GM19193 (cell line): ENCODE measurements around the gene SAAL1.

Experiments used
- POLR2A ChIP-seq: IDR thresholded peaks from 4 replicates; pipeline ENCODE4 v1.6.1; 2011; ENCODE audit not compliant: insufficient read depth, insufficient read length; ENCODE audit errors: extremely low read depth

The SAAL1 gene

GRCh38 chr11:18100926-18101656 is 4.8 kb downstream of the SAAL1 start:
- no peak for TF ChIP-seq POLR2A

DNA sequence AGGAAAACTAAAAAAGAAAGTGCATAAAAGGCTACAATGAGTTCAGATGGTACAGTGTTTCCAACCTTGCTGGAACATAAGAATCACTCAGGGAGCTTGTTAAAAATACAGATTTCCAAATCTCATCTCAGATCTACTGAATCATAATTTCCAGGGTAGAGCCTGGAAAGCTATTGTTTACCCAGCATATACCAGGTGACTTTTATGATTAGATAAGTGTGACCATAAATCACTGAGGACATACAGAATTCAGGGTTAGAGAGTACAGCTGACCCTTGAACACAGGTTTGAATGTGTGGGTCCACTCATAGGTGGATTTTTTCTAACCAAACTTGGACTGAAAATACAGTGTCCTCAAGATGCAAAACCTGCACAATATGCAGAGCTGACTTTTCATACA is 11.9 kb downstream of the SAAL1 start:
- TF ChIP-seq POLR2A, result no peak

GRCh38 chr11:18091731-18092130 is 14.2 kb downstream of the SAAL1 start:
- TF ChIP-seq POLR2A, result no peak

DNA sequence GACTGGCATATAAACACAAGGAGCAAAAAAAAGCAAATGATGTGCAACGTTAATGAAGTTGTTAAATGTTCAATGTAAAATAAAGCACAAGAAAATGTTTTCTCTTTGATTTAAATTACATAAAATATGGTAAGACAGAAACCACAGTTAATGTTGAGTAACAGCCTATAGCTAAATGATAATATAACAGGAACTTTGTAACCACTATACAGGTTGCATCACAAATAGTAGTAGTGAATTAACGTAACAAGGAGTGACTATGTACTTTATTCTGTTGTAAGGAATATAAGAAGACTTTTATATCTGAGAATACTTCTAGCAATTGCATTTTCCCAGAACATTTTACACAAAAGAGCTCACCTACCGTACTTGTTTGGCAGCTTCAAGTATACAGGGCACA is 16.9 kb downstream of the SAAL1 start:
- no peak for TF ChIP-seq POLR2A

DNA sequence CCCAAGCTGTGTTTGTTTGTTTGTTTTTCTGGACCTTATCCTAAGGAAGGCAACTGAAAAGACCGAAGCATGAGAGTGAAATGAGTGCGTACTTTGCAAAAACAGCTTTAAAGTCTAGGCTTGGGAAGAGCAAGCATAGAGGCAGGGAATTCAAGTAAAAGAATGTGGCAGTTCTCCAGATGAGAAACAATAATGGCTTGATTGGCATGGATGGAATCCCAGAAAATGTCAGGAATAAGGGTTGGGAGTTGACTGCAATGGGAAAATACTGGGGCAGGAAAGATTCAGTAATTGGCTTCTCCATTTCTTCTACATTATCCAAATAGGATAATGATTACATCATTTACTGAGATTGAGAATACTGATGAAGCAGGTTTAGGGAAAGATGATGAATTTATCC is 17.5 kb downstream of the SAAL1 start:
- TF ChIP-seq POLR2A, result no peak

DNA sequence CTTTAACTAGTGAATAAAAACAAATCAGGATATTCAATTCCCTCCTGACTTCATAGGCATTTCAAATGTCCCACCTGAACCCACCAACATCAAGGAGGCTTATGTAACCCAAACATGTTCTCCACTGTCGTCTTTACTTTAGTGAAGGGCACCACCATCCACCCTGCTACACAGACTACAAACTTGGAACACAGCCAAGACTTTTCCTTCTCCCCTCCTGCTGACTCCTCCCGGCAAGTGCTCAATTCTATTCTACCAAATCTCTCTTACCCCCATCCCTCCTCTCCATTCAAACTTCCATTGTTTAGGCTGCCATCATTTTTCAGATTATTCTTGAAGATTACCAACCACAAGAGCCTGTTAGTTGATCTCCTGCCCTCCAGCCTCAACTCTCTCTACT is 24.3 kb downstream of the SAAL1 start:
- TF ChIP-seq POLR2A, result no peak

DNA sequence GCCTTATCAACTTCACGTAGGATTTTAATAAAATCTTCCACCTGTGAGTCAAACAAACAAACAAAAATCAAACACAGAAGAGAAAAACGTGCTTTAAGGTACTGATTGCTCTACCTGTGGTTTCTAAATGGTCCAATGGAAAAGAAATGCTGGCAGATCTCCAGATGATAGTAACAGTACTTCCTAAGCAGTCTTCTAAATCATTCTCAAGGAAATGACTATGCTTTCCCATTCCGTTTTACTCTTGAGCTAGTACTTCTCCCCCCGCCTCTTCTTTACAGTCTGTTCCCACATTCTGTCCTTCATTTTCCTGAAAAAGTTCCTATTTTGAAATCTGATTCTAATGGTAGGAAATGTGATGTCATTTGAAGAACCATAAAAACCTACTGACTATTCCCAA is 25.4 kb downstream of the SAAL1 start:
- no peak for TF ChIP-seq POLR2A

DNA sequence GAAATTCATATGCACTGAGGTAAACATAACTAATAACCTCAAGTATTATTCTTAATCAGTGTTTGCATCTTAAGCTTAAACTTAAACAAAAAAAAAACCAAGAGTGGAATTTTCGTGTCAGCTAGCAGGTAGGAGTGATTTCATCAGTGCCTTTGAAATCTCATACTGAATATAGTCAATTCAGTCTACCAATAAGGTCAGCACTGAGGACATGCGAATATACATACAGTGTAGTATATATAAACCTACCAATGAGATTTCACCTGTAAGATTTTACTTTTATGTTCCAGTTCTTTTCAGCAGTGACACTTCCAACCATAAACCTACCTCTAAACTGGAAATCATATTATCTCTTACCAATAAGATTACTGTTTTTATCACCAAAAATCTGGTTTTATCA is 27.0 kb downstream of the SAAL1 start:
- no peak for TF ChIP-seq POLR2A

DNA sequence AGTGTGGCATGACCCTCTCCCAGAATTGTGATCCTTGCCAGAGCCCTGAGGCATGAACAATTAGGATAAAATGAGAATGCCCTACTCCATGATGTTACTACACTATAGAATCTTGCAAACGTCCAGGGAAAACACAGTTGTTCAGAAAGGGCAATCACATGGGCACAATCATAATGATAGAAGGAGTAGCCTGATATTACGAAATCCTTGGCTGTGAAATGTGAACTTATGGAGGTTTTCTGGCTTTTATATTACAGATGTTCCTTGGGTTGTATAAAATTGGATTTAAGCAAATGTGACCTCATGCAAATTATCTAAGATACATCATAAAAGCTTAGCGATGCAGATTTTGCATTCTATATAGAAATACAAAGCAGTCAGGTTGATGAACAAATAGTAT is 30.4 kb downstream of the SAAL1 start:
- no peak for TF ChIP-seq POLR2A

DNA sequence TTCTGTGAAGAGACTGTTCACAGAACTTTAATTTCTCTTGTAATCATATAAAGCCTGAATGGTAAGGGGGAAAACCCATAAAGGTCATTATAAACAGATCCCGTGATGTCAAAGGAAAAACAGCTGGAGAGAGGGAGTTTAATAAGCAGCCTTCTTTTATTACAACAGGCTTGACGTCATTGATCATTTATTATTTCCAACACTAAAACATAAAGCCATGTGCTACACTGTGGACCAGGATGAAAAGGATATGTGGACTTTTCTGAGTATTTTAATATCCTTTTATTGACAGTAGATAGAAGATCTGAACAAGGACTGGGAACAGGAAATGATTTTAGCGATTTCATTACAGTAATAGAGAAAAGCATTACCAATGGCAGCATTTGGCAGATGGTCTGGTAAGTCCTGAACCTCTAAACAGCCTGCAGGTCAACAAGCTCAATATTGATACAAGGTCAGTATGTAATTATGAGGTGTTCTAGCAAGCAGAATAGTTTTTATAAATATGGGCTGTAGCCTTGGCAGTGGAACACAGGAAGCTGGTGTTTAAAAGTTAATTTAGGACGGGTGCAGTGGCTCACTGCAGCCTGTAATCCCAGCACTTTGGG is 34.7 kb downstream of the SAAL1 start:
- TF ChIP-seq POLR2A, result no peak

GRCh38 chr11:18067372-18067771 is 38.5 kb downstream of the SAAL1 start:
- no peak for TF ChIP-seq POLR2A

- no peak for TF ChIP-seq POLR2A
These were observed 39.3 kb downstream of the SAAL1 start for GRCh38 chr11:18066626-18067025.

- no peak for TF ChIP-seq POLR2A
These were observed 40.3 kb downstream of the SAAL1 start for GRCh38 chr11:18065572-18065971.

- no peak for TF ChIP-seq POLR2A
These were observed 41.3 kb downstream of the SAAL1 start for GRCh38 chr11:18064450-18065054.

DNA sequence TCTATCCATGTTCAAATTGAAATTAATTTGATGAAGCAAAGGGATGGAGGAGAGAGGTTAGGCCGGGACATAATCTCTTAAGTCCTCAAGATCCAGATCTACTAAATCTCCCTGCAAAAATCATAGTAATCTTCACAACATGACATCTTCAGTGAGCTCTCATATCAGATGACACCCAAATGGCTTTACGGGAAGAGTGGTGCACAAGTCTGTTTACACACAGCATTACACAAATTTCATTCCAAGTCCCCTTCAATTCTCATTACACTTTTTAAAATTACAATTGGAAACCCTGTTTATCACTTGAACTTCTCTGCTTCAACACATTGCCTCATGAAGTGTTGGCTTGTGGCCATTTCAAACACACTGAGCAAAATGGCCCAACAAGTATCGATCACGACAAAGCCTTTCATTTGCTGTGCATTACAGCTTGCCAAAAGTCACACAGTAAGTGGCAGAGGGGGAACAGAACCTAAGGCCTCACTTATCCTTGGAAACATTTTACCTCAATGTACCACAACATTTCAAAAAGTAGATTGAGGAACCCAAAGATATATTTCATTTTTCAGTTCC is 41.9 kb downstream of the SAAL1 start:
- TF ChIP-seq POLR2A, result no peak

GRCh38 chr11:18063125-18063524 is 42.8 kb downstream of the SAAL1 start:
- no peak for TF ChIP-seq POLR2A
